Measurements from ENCODE around the gene DDX20. TPM values are rescaled to one million over a fixed set of nuclear protein-coding genes. Genes with fewer than 3 reads are reported as not detected.
A peak's percentile ranks its signal among the peaks of the same experiment; 100 is the strongest.

Gene DDX20
- total and polyA plus RNA-seq, 11 donors = 2.9 to 12.9 (median 7.3) TPM

- 0 to 1% (median 0%) methylated on average over 12 of the region's 12 CpGs for WGBS, 4 donors
- no peak for TF ChIP-seq POLR2A (IDR thresholded peaks at IDR 0.05)
- TF ChIP-seq CTCF (IDR thresholded peaks at IDR 0.05) = no peak
These were observed 744 bp upstream of the DDX20 start for GRCh38 chr1:111754984-111755330.

GRCh38 chr1:111756124-111756513 is 418 bp downstream of the DDX20 start:
- peak overlapping the region; percentile 69 to 91 (median 80) for H3K4me3 ChIP-seq
- H3K27ac ChIP-seq = peak overlapping the region; percentile 86 to 96 (median 91)
- WGBS, 4 donors = 0 to 1% (median 0%) methylated on average over 27 to 35 of the region's 35 CpGs
- ATAC-seq (peak in 1 of 4 donors; percentile 36), DNase-seq (no peak)
- H3K9me3 ChIP-seq = no peaks in the 10 kb centered on the region
- H3K4me1 ChIP-seq = peaks cover 0 to 38% (median 17%) of the 10 kb centered on the region in 12 donors
- TF ChIP-seq POLR2A (IDR thresholded peaks at IDR 0.05) (no peak), CTCF (IDR thresholded peaks at IDR 0.05) (no peak)
- no peaks in the 10 kb centered on the region for H3K27me3 ChIP-seq
- peaks cover 0 to 35% (median 26%) of the 10 kb centered on the region in 9 donors for H3K36me3 ChIP-seq
- intact Hi-C loops (cut with DNase I) = loop anchor here in 5 of 10 donors (5.0 kb wide), 3 partner anchors 99 to 274 kb away; no protein-coding TSS in a partner anchor

More at GRCh38 chr1:111754984-111755330, 744 bp upstream of the DDX20 start:
- intact Hi-C loops (cut with DNase I) = loop anchor here in 8 of 10 donors (1.0 to 5.0 kb wide), 8 partner anchors 16 to 273 kb away; partner anchors contain the start of gene INKA2 (in 2 of the 8)
- DNase-seq = peak in 4 of 5 donors; percentile 54 to 67 (median 62)
- Histone ChIP-seq H3K27me3 (no peaks in the 10 kb centered on the region), H3K9me3 (no peaks in the 10 kb centered on the region), H3K4me1 (peaks cover 0 to 38% (median 17%) of the 10 kb centered on the region in 12 donors), H3K27ac (peak overlapping the region; percentile 86 to 96 (median 91)), H3K36me3 (peaks cover 0 to 23% (median 14%) of the 10 kb centered on the region in 9 donors), H3K4me3 (peak overlapping the region; percentile 69 to 91 (median 80))
- ATAC-seq = peak in 3 of 4 donors; percentile 14 to 51 (median 23)

GRCh38 chr1:111758373-111758772 is 2.7 kb downstream of the DDX20 start:
- Histone ChIP-seq H3K27ac (no peak overlapping the region), H3K36me3 (peaks cover 0 to 57% (median 48%) of the 10 kb centered on the region in 9 donors), H3K4me1 (peaks cover 0 to 27% (median 17%) of the 10 kb centered on the region in 12 donors), H3K4me3 (no peak overlapping the region), H3K9me3 (no peaks in the 10 kb centered on the region), H3K27me3 (no peaks in the 10 kb centered on the region)
- intact Hi-C loops (cut with DNase I) = loop anchor here in 5 of 10 donors (5.0 kb wide), 3 partner anchors 101 to 276 kb away; no protein-coding TSS in a partner anchor
- TF ChIP-seq CTCF (IDR thresholded peaks at IDR 0.05) = no peak
- no peak for TF ChIP-seq POLR2A (IDR thresholded peaks at IDR 0.05)
- DNase-seq (no peak), ATAC-seq (no peak)
- WGBS, 4 donors = 68 to 78% (median 75%) methylated on average over 2 of the region's 2 CpGs

- 92 to 96% (median 94%) methylated on average over 2 of the region's 2 CpGs for WGBS, 4 donors
- no peak for ATAC-seq
These were observed 6.0 kb downstream of the DDX20 start for GRCh38 chr1:111761717-111762116.

More at GRCh38 chr1:111761717-111762116, 6.0 kb downstream of the DDX20 start:
- TF ChIP-seq POLR2A (IDR thresholded peaks at IDR 0.05) = no peak
- no peak for TF ChIP-seq CTCF (IDR thresholded peaks at IDR 0.05)
- no peak overlapping the region for H3K4me3 ChIP-seq
- intact Hi-C loops (cut with DNase I) = loop anchor here in 2 of 10 donors (10.0 kb wide), 1 partner anchor 537 kb away; the partner anchor contains the start of gene CHI3L2 (in 2 of the 2)
- H3K4me1 ChIP-seq = peaks cover 0 to 13% (median 6%) of the 10 kb centered on the region in 12 donors
- no peak for DNase-seq
- no peaks in the 10 kb centered on the region for H3K27me3 ChIP-seq
- H3K36me3 ChIP-seq = peaks cover 0 to 90% (median 82%) of the 10 kb centered on the region in 9 donors
- H3K9me3 ChIP-seq = no peaks in the 10 kb centered on the region
- H3K27ac ChIP-seq = no peak overlapping the region
